Omental fat pad (tissue), 4 donors: ENCODE results near the gene TTC3. TPM values are rescaled to one million over a fixed set of nuclear protein-coding genes. Genes with fewer than 3 reads are reported as not detected.

Experiments
- ATAC-seq: fragments of 150-250 bp; one replicate; pipeline ENCODE4 v1.9.1; 2016; ENCODE audit warnings: mild to moderate bottlenecking, moderate library complexity; ENCODE audit not compliant: low FRiP score
- DNase-seq: peaks from one replicate; pipeline ENCODE4 v3.0.0-alpha.2; 2019; ENCODE audit warnings: low spot score
- total RNA-seq, 4 donors: library from RNA; depleted of rRNA; stranded (reverse); fragments of >200 nt; gene quantifications; one replicate each; pipeline ENCODE4 v1.1.0, GENCODE V29; 2016
- TF ChIP-seq, protein P1 (sequence below), 3 donors: fragments of 450-650 bp; IDR thresholded peaks; one replicate each; pipeline ENCODE4 v1.5.1; 2016 to 2017; ENCODE audit warnings: antibody characterized with exemption in 3 of 3, mild to moderate bottlenecking in 3 of 3, moderate library complexity in 2 of 3

TTC3 gene
- total RNA-seq, 4 donors from 2014 or later = 95.4 to 241 (median 148) TPM

GRCh38 chr21:37199057-37199924 is 126.2 kb downstream of the TTC3 start:
- ATAC-seq = no peak
- no peak for DNase-seq
- TF ChIP-seq, protein P1, sequence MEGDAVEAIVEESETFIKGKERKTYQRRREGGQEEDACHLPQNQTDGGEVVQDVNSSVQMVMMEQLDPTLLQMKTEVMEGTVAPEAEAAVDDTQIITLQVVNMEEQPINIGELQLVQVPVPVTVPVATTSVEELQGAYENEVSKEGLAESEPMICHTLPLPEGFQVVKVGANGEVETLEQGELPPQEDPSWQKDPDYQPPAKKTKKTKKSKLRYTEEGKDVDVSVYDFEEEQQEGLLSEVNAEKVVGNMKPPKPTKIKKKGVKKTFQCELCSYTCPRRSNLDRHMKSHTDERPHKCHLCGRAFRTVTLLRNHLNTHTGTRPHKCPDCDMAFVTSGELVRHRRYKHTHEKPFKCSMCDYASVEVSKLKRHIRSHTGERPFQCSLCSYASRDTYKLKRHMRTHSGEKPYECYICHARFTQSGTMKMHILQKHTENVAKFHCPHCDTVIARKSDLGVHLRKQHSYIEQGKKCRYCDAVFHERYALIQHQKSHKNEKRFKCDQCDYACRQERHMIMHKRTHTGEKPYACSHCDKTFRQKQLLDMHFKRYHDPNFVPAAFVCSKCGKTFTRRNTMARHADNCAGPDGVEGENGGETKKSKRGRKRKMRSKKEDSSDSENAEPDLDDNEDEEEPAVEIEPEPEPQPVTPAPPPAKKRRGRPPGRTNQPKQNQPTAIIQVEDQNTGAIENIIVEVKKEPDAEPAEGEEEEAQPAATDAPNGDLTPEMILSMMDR (IDR thresholded peaks at IDR 0.05) = no peak

DNA sequence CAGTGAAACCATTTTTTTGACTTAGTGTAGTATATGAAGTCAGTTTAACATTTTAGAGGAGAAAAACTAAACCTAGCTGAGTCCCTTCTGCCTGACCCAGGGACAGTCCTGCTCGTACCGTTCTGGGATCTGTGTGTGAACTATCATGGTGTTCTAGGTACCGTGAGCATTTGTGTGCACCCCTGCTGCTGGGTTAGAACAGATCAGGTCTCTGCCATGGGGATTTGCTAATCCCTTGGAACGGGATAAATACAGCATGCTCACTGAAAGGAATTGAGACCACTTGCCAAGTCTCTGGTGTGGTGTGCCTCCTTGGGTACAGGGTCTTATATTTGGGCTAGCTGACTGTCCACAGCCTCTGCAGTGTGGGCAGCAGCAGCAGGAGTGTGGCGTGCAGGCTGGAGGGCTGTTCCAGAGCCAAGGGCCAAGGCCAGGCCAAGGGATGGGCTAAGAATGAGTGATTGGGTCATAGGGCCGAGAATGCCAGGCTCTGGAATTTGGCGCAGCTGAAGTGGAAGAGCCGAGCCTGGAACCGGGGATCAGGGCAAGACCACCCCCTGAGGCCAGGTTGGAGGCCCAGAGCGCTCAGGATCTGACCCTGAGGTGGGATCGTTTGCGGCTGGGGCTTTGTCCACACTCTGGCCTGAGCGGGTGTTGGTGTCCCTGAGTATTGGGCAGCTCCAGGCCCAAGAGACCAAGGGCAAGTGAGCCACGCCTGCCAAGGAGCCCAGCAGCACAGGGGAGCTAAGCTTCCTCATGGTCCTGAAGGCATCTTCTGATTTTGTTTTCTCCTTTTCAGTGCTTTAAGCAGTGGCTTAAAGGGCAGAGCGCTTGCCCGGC is 127.8 kb downstream of the TTC3 start:
- peak; percentile 28 for ATAC-seq
- TF ChIP-seq, protein P1 (IDR thresholded peaks at IDR 0.05) = no peak
- no peak for DNase-seq

DNA sequence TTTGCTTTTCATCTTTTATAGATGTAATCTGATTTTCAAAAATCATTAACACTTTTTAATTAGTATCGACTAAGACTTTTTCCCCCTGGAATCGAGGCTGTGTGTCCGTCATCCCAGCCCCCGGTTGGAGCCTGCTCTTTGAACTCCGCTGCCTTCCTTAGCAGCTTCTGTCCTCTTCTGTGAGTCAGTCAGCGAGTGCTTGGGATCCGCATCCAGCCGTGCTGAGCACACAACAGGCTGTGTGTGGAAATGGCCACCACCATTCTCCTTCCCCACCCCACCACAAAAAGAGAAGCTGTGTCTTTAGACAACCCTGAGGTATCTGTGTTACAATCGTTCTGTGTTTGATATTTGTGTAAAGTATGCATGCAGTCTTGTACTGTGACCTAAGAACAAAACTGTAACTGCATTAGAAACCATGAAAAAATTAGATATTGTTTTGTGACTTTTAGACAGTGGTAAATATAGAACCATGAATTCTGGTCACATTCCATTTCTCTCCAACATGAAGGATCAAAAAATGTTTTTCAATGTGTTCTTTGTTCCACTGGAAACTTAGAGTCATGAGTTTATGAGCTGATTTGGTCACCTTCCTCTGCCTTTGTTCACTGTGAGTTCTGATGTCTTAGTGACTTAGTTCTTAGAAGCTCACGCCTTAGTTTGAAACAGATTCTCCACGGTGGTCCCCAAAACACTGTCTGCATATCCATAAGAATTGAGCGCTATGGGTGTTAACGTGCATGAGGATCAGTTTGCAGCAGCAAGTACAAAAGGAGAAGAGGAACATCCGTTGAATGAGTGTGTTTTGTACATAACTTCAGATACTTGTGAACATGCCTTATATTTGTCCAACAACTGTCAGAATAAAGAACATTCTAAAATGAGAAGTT is 129.4 kb downstream of the TTC3 start:
- DNase-seq (no peak), ATAC-seq (no peak)
- TF ChIP-seq, protein P1 (IDR thresholded peaks at IDR 0.05) = no peak

- ATAC-seq (no peak), DNase-seq (no peak)
- TF ChIP-seq, protein P1 (IDR thresholded peaks at IDR 0.05) = no peak
These were observed 131.5 kb downstream of the TTC3 start for GRCh38 chr21:37204580-37204979.

GRCh38 chr21:37206496-37206895 is 133.4 kb downstream of the TTC3 start:
- ATAC-seq (no peak), DNase-seq (no peak)
- TF ChIP-seq, protein P1 (IDR thresholded peaks at IDR 0.05) = no peak

GRCh38 chr21:37207441-37208009 is 134.5 kb downstream of the TTC3 start:
- DNase-seq (no peak), ATAC-seq (no peak)
- TF ChIP-seq, protein P1 (IDR thresholded peaks at IDR 0.05) = no peak
